ENCODE measurements around the gene AMER1. TPM values are rescaled to one million over a fixed set of nuclear protein-coding genes. Genes with fewer than 3 reads are reported as not detected.
A peak's percentile ranks its signal among the peaks of the same experiment; 100 is the strongest.

AMER1 gene
- total and polyA plus RNA-seq, 9 of the 15 experiments (the other 6 are each of a cell fraction or from before 2014, with no cell fraction given): 0.29 to 4.6 (median 3.0) TPM

GRCh38 chrX:64204701-64205440, 637 bp downstream of the AMER1 start:
- ATAC-seq (peak; percentile 40), FAIRE-seq (no peak), DNase-seq (ENCODE audit: extremely low read depth in 1 of 4, low spot score in 3 of 4) (peak; percentile 6 to 45 (median 32))
- Histone ChIP-seq H3K4me2 (ENCODE audit: insufficient read depth, low read length) (peak overlapping the region; percentile 69), H4K20me1 (replicated peaks; ENCODE audit: control insufficient read depth, insufficient read depth, low read length) (no peaks in the 10 kb centered on the region), H3K27me3 (ENCODE audit: control insufficient read depth in 2 of 2, insufficient read depth in 2 of 2, low read length in 2 of 2) (no peaks in the 10 kb centered on the region), H3K9ac (ENCODE audit: insufficient read depth in 1 of 2, low read depth in 2 of 2, low read length in 2 of 2) (peak overlapping the region; percentile 60 to 90; a peak in 3 of 4 replicates), H3K9me1 (ENCODE audit: control insufficient read depth, insufficient read depth, low read length) (no peaks in the 10 kb centered on the region), H3K4me1 (replicated peaks in 1 of 2; ENCODE audit: control insufficient read depth in 2 of 2, insufficient read depth in 2 of 2, low read length in 2 of 2) (peaks cover 3 to 24% of the 10 kb centered on the region in 2 experiments; a peak in 4 of 5 replicates), H3K27ac (ENCODE audit: extremely low read depth, low read depth, low read length) (peak overlapping the region; percentile 51; the same call in 2 of the 3 replicates), H2AFZ (ENCODE audit: low read depth, low read length) (peak overlapping the region; percentile 71; the same call in 1 of the 2 replicates), H3K4me3 (peak overlapping the region; percentile 59), H3K9me3 (replicated peaks; ENCODE audit: control insufficient read depth, insufficient read depth, low read depth, low read length) (no peaks in the 10 kb centered on the region), H3K36me3 (ENCODE audit: control insufficient read depth, insufficient read depth, low read length) (no peaks in the 10 kb centered on the region), H3K79me2 (ENCODE audit: control insufficient read depth, insufficient read depth, low read length) (peaks cover 6% of the 10 kb centered on the region; the same call in 2 of the 3 replicates)
- no TSS peak for BruUV-seq (replicated peaks)
- intact Hi-C loops (cut with micrococcal nuclease): loop anchor here (5.0 kb wide), 1 partner anchor 48 kb away; no protein-coding TSS in a partner anchor
- ChIA-PET CTCF (ENCODE audit: low intra/inter-chr PET ratio) (no interaction called here), POLR2A (no interaction called here)
- TF ChIP-seq, protein P1, sequence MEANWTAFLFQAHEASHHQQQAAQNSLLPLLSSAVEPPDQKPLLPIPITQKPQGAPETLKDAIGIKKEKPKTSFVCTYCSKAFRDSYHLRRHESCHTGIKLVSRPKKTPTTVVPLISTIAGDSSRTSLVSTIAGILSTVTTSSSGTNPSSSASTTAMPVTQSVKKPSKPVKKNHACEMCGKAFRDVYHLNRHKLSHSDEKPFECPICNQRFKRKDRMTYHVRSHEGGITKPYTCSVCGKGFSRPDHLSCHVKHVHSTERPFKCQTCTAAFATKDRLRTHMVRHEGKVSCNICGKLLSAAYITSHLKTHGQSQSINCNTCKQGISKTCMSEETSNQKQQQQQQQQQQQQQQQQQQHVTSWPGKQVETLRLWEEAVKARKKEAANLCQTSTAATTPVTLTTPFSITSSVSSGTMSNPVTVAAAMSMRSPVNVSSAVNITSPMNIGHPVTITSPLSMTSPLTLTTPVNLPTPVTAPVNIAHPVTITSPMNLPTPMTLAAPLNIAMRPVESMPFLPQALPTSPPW (CRISPR knock-in tag; IDR thresholded peaks at IDR 0.05): peak; percentile 29; the same call in 1 of the 2 replicates
- TF ChIP-seq, protein P2, sequence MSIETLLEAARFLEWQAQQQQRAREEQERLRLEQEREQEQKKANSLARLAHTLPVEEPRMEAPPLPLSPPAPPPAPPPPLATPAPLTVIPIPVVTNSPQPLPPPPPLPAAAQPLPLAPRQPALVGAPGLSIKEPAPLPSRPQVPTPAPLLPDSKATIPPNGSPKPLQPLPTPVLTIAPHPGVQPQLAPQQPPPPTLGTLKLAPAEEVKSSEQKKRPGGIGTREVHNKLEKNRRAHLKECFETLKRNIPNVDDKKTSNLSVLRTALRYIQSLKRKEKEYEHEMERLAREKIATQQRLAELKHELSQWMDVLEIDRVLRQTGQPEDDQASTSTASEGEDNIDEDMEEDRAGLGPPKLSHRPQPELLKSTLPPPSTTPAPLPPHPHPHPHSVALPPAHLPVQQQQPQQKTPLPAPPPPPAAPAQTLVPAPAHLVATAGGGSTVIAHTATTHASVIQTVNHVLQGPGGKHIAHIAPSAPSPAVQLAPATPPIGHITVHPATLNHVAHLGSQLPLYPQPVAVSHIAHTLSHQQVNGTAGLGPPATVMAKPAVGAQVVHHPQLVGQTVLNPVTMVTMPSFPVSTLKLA (conservative IDR thresholded peaks at IDR 0.05): 0 out of 4 replicates have a peak, but pooled peaks of 1 of the 2 experiments have one; percentile 15
- TF ChIP-seq SIN3A (IDR thresholded peaks at IDR 0.05; ENCODE audit: borderline replicate concordance in 2 of 2, control insufficient read depth in 1 of 2, low read depth in 2 of 2, low read length in 2 of 2) (0 out of 4 replicates have a peak, but pooled peaks of 1 of the 2 experiments have one; percentile 40), ZHX1 (conservative IDR thresholded peaks at IDR 0.05; ENCODE audit: low read length) (no peak), EGR1 (conservative IDR thresholded peaks at IDR 0.05) (peak; percentile 41), RBM14 (IDR thresholded peaks at IDR 0.05; ENCODE audit: borderline replicate concordance, insufficient read depth, low read depth, low read length) (no peak), BHLHE40 (IDR thresholded peaks at IDR 0.05; ENCODE audit: low read length) (peak; percentile 70)
- TF ChIP-seq, protein P3, sequence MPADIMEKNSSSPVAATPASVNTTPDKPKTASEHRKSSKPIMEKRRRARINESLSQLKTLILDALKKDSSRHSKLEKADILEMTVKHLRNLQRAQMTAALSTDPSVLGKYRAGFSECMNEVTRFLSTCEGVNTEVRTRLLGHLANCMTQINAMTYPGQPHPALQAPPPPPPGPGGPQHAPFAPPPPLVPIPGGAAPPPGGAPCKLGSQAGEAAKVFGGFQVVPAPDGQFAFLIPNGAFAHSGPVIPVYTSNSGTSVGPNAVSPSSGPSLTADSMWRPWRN (IDR thresholded peaks at IDR 0.05; ENCODE audit: low read depth): no peak
- TF ChIP-seq, protein P4, sequence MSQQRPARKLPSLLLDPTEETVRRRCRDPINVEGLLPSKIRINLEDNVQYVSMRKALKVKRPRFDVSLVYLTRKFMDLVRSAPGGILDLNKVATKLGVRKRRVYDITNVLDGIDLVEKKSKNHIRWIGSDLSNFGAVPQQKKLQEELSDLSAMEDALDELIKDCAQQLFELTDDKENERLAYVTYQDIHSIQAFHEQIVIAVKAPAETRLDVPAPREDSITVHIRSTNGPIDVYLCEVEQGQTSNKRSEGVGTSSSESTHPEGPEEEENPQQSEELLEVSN (IDR thresholded peaks at IDR 0.05; ENCODE audit: borderline replicate concordance in 1 of 2, extremely low read depth in 1 of 2, insufficient read depth in 1 of 2, insufficient read length in 1 of 2, low read depth in 1 of 2, low read length in 1 of 2, poor library complexity in 1 of 2, severe bottlenecking in 1 of 2): peak in 1 of 2 experiments; percentile 43
- 18% methylated on average over 18 of the region's 46 CpGs for WGBS (ENCODE audit: insufficient coverage, low coverage, missing lambda C conversion rate)
- in situ Hi-C loops (cut with MboI): no loop called here

Data from K562 (cell line).